Gastroesophageal sphincter (tissue), 3 donors: ENCODE data around the gene EBF4.

ENCODE experiments used
- POLR2A ChIP-seq, 2 donors: fragments of 450-650 bp; IDR thresholded peaks; one replicate each; pipeline ENCODE4 v1.6.1; 2017; ENCODE audit warnings: antibody characterized with exemption in 2 of 2, mild to moderate bottlenecking in 2 of 2, moderate library complexity in 1 of 2
- POLR2AphosphoS5 ChIP-seq: sonication (generic); formaldehyde crosslinking; IDR thresholded peaks from one replicate; pipeline ENCODE4 v1.6.1; 2017; ENCODE audit warnings: antibody characterized with exemption
- TF ChIP-seq, protein P1 (sequence below), 4 experiments: fragments of 200-600 bp in 2 of 4; fragments of 450-650 bp in 2 of 4; sonication (generic) in 1 of 4; IDR thresholded peaks; one replicate each; pipeline ENCODE4 v1.5.1; 2017 to 2019; ENCODE audit warnings: antibody characterized with exemption in 4 of 4, mild to moderate bottlenecking in 2 of 4, moderate library complexity in 2 of 4

DNA sequence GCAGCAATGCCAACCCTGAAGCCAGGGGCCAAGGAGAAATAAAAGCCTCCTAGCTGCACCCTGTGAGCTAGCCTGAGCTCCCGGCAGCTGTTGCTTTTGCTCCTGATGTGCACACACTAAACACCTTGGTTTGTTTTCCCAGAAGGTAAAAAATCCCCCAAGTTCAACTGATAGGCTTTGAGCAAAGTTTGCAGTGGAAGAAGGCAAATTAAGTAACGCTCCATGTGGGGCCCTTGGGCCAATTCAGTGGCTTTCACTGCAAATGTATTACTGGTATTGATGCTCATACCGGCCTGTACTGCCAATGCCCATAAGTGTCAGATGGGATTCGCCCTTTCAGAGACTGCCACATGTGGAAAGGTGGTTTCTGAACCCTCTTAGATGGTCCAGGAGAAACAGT lies 19.1 kb upstream of the EBF4 start:
- TF ChIP-seq, protein P1, sequence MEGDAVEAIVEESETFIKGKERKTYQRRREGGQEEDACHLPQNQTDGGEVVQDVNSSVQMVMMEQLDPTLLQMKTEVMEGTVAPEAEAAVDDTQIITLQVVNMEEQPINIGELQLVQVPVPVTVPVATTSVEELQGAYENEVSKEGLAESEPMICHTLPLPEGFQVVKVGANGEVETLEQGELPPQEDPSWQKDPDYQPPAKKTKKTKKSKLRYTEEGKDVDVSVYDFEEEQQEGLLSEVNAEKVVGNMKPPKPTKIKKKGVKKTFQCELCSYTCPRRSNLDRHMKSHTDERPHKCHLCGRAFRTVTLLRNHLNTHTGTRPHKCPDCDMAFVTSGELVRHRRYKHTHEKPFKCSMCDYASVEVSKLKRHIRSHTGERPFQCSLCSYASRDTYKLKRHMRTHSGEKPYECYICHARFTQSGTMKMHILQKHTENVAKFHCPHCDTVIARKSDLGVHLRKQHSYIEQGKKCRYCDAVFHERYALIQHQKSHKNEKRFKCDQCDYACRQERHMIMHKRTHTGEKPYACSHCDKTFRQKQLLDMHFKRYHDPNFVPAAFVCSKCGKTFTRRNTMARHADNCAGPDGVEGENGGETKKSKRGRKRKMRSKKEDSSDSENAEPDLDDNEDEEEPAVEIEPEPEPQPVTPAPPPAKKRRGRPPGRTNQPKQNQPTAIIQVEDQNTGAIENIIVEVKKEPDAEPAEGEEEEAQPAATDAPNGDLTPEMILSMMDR (IDR thresholded peaks at IDR 0.05) = no peak
- TF ChIP-seq POLR2AphosphoS5 = no peak
- no peak for TF ChIP-seq POLR2A (IDR thresholded peaks at IDR 0.05)
